GM18519 (cell line): ENCODE data around the gene TIMM44.

Experiments
- ATAC-seq: cut with Tn5 transposase; IDR thresholded peaks from one replicate; pipeline ENCODE4 v1.9.1; 2021; ENCODE audit warnings: mild to moderate bottlenecking, moderate library complexity; ENCODE audit not compliant: unreplicated experiment, low FRiP score

TIMM44 gene

GRCh38 chr19:7943444-7944176 lies at the start of gene TIMM44:
TIMM44 (minus strand) TSS chr19:7943666; CDS start chr19:7943651, 15 bp downstream.
- ATAC-seq: peak; percentile 92

- ATAC-seq: no peak
Observed at GRCh38 chr19:7992575-7992974, 49.1 kb upstream of the TIMM44 start.

- no peak for ATAC-seq
Observed at GRCh38 chr19:7989071-7989575, 45.7 kb upstream of the TIMM44 start.

GRCh38 chr19:7988307-7988706 lies 44.8 kb upstream of the TIMM44 start:
- ATAC-seq: no peak

GRCh38 chr19:7987114-7987768 lies 43.8 kb upstream of the TIMM44 start:
- no peak for ATAC-seq

- ATAC-seq: no peak
Observed at GRCh38 chr19:7986321-7987113, 43.1 kb upstream of the TIMM44 start.

GRCh38 chr19:7985481-7985911 lies 42.0 kb upstream of the TIMM44 start:
- ATAC-seq: no peak

GRCh38 chr19:7983995-7984837 lies 40.8 kb upstream of the TIMM44 start:
- ATAC-seq: no peak

GRCh38 chr19:7983286-7983950 lies 40.0 kb upstream of the TIMM44 start:
- no peak for ATAC-seq

- no peak for ATAC-seq
Observed at GRCh38 chr19:7982651-7983099, 39.2 kb upstream of the TIMM44 start.

GRCh38 chr19:7982103-7982502 lies 38.6 kb upstream of the TIMM44 start:
- ATAC-seq: no peak

GRCh38 chr19:7981661-7982060 lies 38.2 kb upstream of the TIMM44 start:
- no peak for ATAC-seq

- ATAC-seq: no peak
Observed at GRCh38 chr19:7981199-7981598, 37.7 kb upstream of the TIMM44 start.

GRCh38 chr19:7980635-7981121 lies 37.2 kb upstream of the TIMM44 start:
- no peak for ATAC-seq

GRCh38 chr19:7980168-7980567 lies 36.7 kb upstream of the TIMM44 start:
- no peak for ATAC-seq

GRCh38 chr19:7979559-7979958 lies 36.1 kb upstream of the TIMM44 start:
- ATAC-seq: no peak

GRCh38 chr19:7979011-7979410 lies 35.5 kb upstream of the TIMM44 start:
- ATAC-seq: no peak

GRCh38 chr19:7978179-7978825 lies 34.8 kb upstream of the TIMM44 start:
- no peak for ATAC-seq

GRCh38 chr19:7977723-7978040 lies 34.2 kb upstream of the TIMM44 start:
- ATAC-seq: no peak
